ENCODE measurements around the gene NSMCE1.

DNA sequence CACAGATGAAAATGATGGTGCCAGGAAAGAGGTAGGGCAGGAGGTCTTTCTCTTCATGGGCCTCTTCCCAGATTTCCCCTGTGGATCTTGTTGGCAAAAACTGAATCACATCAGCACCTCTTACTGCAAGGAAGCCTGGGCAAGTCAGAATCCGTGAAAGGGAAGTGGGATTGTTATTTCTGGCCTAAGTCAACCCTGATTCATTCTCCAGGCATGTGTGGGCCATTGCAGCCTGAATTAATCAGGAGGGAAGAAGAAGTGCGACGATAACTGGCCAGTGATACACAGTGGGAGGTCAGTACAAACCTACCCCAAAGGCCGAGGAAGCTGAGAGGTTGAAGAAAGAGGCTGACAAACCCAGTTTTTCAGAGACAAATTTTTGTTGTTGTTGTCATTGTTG is 17.9 kb upstream of the NSMCE1 start:
- TF ChIP-seq, protein P1, sequence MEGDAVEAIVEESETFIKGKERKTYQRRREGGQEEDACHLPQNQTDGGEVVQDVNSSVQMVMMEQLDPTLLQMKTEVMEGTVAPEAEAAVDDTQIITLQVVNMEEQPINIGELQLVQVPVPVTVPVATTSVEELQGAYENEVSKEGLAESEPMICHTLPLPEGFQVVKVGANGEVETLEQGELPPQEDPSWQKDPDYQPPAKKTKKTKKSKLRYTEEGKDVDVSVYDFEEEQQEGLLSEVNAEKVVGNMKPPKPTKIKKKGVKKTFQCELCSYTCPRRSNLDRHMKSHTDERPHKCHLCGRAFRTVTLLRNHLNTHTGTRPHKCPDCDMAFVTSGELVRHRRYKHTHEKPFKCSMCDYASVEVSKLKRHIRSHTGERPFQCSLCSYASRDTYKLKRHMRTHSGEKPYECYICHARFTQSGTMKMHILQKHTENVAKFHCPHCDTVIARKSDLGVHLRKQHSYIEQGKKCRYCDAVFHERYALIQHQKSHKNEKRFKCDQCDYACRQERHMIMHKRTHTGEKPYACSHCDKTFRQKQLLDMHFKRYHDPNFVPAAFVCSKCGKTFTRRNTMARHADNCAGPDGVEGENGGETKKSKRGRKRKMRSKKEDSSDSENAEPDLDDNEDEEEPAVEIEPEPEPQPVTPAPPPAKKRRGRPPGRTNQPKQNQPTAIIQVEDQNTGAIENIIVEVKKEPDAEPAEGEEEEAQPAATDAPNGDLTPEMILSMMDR (conservative IDR thresholded peaks at IDR 0.05 in 1 of 2, IDR thresholded peaks at IDR 0.05 in 1 of 2; ENCODE audit: low read depth in 1 of 2, low read length in 2 of 2), result no peak
- TF ChIP-seq EZH2 (IDR thresholded peaks at IDR 0.05; ENCODE audit: low read length, missing control alignments), result no peak

All from fibroblast of lung (primary cell).